GM12872 (cell line): ENCODE results near the gene CCDC86.
A peak's percentile ranks its signal among the peaks of the same experiment; 100 is the strongest.

Source experiments
- TF ChIP-seq, protein P1 (sequence below): IDR thresholded peaks from 3 replicates; pipeline ENCODE4 v1.5.1; 2011; ENCODE audit warnings: low read depth, mild to moderate bottlenecking, low read length, moderate library complexity; ENCODE audit not compliant: insufficient read depth

CCDC86 gene

DNA sequence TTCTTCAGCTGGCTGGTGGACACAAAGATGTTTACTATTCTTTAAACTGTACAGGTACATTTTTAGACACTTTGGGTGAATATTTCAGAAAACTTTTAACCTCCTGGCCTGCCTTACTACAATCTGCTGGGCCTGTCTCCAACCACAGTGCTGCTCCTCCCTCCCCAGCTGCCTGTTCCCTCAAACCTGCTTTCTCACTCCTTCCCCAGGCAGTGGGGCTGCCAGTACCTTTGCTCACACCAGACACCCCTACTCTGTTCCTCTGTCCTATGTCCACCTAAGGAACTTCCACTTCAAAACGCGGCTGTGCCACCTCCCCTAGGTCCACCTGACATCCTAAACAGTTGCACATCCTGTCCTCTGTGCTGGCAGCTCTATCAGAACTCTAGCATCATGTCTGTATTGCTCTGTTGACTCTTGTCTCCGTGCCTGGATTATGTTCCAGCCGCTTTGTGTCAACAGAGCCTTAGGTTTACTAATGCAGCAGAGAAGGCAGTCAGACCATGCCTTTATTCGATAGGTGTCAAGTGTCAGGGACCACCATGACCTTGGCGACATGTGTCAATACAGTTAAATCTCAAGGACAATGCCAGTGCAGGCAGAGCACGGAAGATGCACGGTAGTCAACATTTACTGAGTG is 38.9 kb downstream of the CCDC86 start:
- TF ChIP-seq, protein P1, sequence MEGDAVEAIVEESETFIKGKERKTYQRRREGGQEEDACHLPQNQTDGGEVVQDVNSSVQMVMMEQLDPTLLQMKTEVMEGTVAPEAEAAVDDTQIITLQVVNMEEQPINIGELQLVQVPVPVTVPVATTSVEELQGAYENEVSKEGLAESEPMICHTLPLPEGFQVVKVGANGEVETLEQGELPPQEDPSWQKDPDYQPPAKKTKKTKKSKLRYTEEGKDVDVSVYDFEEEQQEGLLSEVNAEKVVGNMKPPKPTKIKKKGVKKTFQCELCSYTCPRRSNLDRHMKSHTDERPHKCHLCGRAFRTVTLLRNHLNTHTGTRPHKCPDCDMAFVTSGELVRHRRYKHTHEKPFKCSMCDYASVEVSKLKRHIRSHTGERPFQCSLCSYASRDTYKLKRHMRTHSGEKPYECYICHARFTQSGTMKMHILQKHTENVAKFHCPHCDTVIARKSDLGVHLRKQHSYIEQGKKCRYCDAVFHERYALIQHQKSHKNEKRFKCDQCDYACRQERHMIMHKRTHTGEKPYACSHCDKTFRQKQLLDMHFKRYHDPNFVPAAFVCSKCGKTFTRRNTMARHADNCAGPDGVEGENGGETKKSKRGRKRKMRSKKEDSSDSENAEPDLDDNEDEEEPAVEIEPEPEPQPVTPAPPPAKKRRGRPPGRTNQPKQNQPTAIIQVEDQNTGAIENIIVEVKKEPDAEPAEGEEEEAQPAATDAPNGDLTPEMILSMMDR = no peak

DNA sequence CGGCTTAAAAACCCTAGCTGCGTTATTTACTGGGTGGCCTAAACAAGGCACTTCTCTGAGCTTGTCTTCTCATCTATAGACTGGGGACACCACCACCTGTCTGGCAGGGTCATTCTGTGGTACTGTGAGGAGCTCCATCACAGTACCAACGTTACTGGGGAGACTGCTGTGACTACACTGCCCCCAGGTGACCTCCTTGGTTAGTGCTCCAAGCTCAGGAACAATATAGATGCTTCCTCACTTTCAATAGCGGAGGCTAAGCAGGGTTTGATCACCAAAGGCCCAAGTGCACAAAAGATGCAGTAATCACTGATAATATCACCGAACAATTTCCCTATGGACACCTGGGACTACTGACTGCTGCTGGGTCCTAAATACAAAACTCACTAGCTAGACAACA is 45.6 kb downstream of the CCDC86 start:
- TF ChIP-seq, protein P1 = peak; percentile 66

DNA sequence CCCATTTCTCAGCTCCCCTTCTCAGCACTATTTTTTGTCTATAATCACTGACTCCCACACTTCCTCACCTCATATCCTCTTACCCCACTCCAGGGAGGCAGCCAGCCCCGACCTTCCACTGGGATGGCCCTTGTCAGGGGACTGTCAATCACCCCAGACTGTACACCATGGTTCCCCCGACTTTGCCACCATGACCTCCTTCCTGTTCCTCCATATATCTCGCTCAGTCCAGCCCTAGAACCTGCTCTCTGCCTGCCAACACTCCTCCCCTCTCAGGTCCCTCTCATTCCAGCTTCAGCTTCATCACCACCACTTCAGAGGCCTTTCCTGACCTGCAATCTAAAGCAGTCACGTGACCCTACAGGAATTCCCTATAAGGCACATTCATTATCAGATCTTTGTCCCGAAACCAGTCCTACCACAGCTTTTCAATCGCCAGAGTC is 48.0 kb downstream of the CCDC86 start:
- TF ChIP-seq, protein P1 = no peak

DNA sequence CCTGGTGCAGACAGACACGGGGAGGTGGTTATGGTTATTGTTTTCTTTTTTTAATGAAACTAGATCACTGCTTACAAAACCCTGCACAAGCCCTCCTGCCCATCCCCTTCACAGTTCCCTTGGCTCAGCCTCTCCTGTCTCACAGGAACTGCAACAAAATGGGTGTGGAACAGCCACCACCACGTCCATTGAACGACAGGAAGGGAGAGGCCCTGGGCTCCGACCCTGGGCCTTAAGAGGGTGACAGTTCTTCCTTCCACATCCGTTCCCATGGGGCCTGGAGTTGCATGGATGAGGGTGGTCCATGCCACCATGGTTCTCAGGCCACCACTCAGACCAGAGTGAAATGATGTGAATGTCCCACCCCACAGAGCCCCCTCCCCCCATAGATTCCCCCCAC is 48.8 kb downstream of the CCDC86 start:
- TF ChIP-seq, protein P1 = no peak

DNA sequence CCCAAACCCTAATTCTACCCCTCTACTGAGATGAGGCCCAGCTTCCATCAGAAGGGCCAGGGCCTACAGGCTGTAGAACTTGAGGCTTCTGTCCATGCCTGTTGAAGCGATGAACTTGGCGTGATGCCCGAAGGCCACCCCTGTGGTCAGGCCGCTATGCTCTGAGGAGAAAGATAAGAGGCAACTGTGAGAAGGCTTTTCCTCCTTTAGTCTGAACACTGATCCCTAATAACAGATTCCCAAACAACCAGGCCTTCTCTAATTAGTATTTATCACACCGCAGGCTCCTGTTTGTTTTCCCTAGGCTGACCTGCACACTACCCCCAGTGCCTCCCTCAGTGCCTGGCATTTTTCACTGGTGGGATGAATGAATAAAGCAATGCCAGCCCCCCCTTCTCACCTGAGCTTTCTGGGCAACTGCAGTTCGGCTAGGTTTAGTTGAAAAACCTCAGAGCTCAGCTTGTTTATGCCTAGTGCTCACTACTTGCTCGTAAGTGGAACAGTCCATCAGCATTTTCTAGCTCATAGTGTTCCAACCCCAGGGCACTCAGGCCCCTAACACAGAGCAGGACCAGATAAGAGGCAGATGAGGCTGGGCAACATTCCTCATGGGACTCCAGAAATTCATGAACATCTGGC is 49.3 kb downstream of the CCDC86 start:
- TF ChIP-seq, protein P1 = no peak

DNA sequence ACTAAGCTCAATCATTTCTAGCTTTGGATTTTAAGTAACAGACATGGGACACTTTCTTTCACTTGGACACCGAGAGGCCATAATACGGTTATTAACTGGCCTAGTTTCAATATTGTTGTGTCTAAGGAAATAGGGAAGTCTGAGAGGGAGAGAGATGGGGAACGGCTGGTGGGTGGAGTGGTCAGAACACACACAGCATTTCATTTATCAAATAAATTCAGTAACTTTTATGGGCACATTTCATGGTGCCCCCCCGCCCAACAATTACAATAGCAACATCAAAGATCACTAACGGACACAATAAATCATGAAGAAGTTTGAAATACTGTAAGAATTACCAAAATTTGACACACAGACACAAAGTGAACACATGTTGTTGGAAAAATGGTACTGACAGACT is 53.8 kb downstream of the CCDC86 start:
- TF ChIP-seq, protein P1 = no peak

DNA sequence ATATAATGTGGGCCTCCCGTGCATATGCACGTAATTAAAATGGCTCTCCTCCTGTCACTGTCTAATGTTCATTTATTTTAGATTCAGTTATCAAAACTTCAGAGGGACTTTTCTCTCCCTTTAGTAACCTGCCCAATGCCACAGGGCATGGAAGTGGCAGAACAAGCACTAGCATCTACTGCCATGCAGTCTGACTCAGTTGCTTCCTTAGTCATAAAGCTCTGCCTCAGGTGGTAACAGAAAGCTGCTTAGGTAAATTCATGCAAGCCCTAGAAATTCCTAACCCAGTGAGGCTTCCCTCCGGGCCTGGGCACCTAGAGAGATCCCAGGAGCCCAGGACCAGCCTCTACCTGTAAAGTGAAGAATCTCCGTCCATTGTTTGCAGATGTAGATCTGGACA is 55.6 kb downstream of the CCDC86 start:
- TF ChIP-seq, protein P1 = no peak
